Measurements from ENCODE around the gene DCP2.
A peak's percentile ranks its signal among the peaks of the same experiment; 100 is the strongest.

Gene DCP2

GRCh38 chr5:113038714-113039113 lies 62.1 kb downstream of the DCP2 start:
- TF ChIP-seq POLR2A (IDR thresholded peaks at IDR 0.05; ENCODE audit: low read depth, low read length) = no peak
- FAIRE-seq = peak; percentile 48
- peak; percentile 61 for DNase-seq (ENCODE audit: insufficient read length, low spot score)

- FAIRE-seq = no peak
- no peak for DNase-seq (ENCODE audit: insufficient read length, low spot score)
- TF ChIP-seq POLR2A (IDR thresholded peaks at IDR 0.05; ENCODE audit: low read depth, low read length) = no peak
Measured at GRCh38 chr5:113039229-113039933, 62.8 kb downstream of the DCP2 start.

- FAIRE-seq = no peak
- no peak for DNase-seq (ENCODE audit: insufficient read length, low spot score)
- TF ChIP-seq POLR2A (IDR thresholded peaks at IDR 0.05; ENCODE audit: low read depth, low read length) = no peak
Measured at GRCh38 chr5:113039934-113040285, 63.3 kb downstream of the DCP2 start.

- FAIRE-seq = no peak
- no peak for TF ChIP-seq POLR2A (IDR thresholded peaks at IDR 0.05; ENCODE audit: low read depth, low read length)
- DNase-seq (ENCODE audit: insufficient read length, low spot score) = no peak
Measured at GRCh38 chr5:113040672-113041260, 64.2 kb downstream of the DCP2 start.

GRCh38 chr5:113042491-113043243 lies 66.1 kb downstream of the DCP2 start:
- no peak for DNase-seq (ENCODE audit: insufficient read length, low spot score)
- TF ChIP-seq POLR2A (IDR thresholded peaks at IDR 0.05; ENCODE audit: low read depth, low read length) = no peak
- FAIRE-seq = no peak

- DNase-seq (ENCODE audit: insufficient read length, low spot score) (no peak), FAIRE-seq (no peak)
Measured at GRCh38 chr5:113043491-113043931, 66.9 kb downstream of the DCP2 start.

GRCh38 chr5:113044776-113045465 lies 68.3 kb downstream of the DCP2 start:
- no peak for FAIRE-seq
- DNase-seq (ENCODE audit: insufficient read length, low spot score) = no peak
- TF ChIP-seq POLR2A (IDR thresholded peaks at IDR 0.05; ENCODE audit: low read depth, low read length) = no peak

More at GRCh38 chr5:113043491-113043931, 66.9 kb downstream of the DCP2 start:
- TF ChIP-seq POLR2A (IDR thresholded peaks at IDR 0.05; ENCODE audit: low read depth, low read length) = no peak

- peak; percentile 28 for DNase-seq (ENCODE audit: insufficient read length, low spot score)
- TF ChIP-seq POLR2A (IDR thresholded peaks at IDR 0.05; ENCODE audit: low read depth, low read length) = no peak
- FAIRE-seq = no peak
Measured at GRCh38 chr5:113047234-113047633, 70.6 kb downstream of the DCP2 start.

- no peak for TF ChIP-seq POLR2A (IDR thresholded peaks at IDR 0.05; ENCODE audit: low read depth, low read length)
- FAIRE-seq (no peak), DNase-seq (ENCODE audit: insufficient read length, low spot score) (no peak)
Measured at GRCh38 chr5:113047733-113048652, 71.4 kb downstream of the DCP2 start.

- DNase-seq (ENCODE audit: insufficient read length, low spot score) = no peak
- TF ChIP-seq POLR2A (IDR thresholded peaks at IDR 0.05; ENCODE audit: low read depth, low read length) = no peak
- no peak for FAIRE-seq
Measured at GRCh38 chr5:113048931-113049330, 72.3 kb downstream of the DCP2 start.

GRCh38 chr5:113050721-113051382 lies 74.3 kb downstream of the DCP2 start:
- DNase-seq (ENCODE audit: insufficient read length, low spot score) (peak; percentile 44), FAIRE-seq (no peak)
- TF ChIP-seq POLR2A (IDR thresholded peaks at IDR 0.05; ENCODE audit: low read depth, low read length) = no peak

- DNase-seq (ENCODE audit: insufficient read length, low spot score) (no peak), FAIRE-seq (no peak)
- no peak for TF ChIP-seq POLR2A (IDR thresholded peaks at IDR 0.05; ENCODE audit: low read depth, low read length)
Measured at GRCh38 chr5:113052041-113052795, 75.6 kb downstream of the DCP2 start.
